HL-60 (cell line): ENCODE measurements around the gene CIZ1.

Experiments
- GABPA ChIP-seq: IDR thresholded peaks from 2 replicates; pipeline ENCODE4 v1.6.1; 2012; ENCODE audit warnings: low read depth
- POLR2AphosphoS5 ChIP-seq: IDR thresholded peaks from 2 replicates; pipeline ENCODE4 v1.6.1; 2012; ENCODE audit warnings: low read depth
- TF ChIP-seq, protein P1 (sequence below): IDR thresholded peaks from one replicate; pipeline ENCODE4 v1.5.1; 2011; ENCODE audit warnings: low read length, control low read depth, inconsistent platforms; ENCODE audit not compliant: insufficient read depth

DNA sequence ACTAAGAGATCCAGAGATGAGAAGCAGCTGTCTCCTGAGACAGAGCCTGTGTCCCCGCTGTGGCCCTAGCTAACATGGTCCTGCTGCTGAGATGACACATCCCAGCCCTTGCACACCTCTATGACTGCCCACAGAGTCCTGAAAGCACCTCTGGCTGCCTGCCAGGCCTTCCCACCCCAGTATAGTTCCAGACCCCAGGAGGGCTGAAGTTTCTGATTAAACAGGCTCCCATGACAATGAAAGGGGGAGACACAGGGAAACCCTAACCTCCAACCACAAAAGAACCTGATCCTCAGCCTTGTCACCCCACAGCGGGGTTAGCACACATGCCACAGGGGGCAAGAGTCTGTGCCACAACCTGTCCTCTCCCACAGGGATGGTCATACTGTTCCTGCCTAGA, 15.6 kb downstream of the CIZ1 start:
- TF ChIP-seq, protein P1, sequence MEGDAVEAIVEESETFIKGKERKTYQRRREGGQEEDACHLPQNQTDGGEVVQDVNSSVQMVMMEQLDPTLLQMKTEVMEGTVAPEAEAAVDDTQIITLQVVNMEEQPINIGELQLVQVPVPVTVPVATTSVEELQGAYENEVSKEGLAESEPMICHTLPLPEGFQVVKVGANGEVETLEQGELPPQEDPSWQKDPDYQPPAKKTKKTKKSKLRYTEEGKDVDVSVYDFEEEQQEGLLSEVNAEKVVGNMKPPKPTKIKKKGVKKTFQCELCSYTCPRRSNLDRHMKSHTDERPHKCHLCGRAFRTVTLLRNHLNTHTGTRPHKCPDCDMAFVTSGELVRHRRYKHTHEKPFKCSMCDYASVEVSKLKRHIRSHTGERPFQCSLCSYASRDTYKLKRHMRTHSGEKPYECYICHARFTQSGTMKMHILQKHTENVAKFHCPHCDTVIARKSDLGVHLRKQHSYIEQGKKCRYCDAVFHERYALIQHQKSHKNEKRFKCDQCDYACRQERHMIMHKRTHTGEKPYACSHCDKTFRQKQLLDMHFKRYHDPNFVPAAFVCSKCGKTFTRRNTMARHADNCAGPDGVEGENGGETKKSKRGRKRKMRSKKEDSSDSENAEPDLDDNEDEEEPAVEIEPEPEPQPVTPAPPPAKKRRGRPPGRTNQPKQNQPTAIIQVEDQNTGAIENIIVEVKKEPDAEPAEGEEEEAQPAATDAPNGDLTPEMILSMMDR = no peak
- no peak for TF ChIP-seq POLR2AphosphoS5
- TF ChIP-seq GABPA = no peak
